ENCODE results near the gene TMEM53.

- no peak for TF ChIP-seq TEAD4 (CRISPR knock-in tag; IDR thresholded peaks at IDR 0.05)
- TF ChIP-seq ZNF263 (CRISPR knock-in tag; IDR thresholded peaks at IDR 0.05; ENCODE audit: low read depth) = no peak
- TF ChIP-seq SP1 (CRISPR knock-in tag; conservative IDR thresholded peaks at IDR 0.05) = no peak
- TF ChIP-seq NR1H2 (CRISPR knock-in tag; IDR thresholded peaks at IDR 0.05) = no peak
- TF ChIP-seq, protein P1, sequence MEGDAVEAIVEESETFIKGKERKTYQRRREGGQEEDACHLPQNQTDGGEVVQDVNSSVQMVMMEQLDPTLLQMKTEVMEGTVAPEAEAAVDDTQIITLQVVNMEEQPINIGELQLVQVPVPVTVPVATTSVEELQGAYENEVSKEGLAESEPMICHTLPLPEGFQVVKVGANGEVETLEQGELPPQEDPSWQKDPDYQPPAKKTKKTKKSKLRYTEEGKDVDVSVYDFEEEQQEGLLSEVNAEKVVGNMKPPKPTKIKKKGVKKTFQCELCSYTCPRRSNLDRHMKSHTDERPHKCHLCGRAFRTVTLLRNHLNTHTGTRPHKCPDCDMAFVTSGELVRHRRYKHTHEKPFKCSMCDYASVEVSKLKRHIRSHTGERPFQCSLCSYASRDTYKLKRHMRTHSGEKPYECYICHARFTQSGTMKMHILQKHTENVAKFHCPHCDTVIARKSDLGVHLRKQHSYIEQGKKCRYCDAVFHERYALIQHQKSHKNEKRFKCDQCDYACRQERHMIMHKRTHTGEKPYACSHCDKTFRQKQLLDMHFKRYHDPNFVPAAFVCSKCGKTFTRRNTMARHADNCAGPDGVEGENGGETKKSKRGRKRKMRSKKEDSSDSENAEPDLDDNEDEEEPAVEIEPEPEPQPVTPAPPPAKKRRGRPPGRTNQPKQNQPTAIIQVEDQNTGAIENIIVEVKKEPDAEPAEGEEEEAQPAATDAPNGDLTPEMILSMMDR (IDR thresholded peaks at IDR 0.05) = no peak
- TF ChIP-seq ELF4 (CRISPR knock-in tag; IDR thresholded peaks at IDR 0.05; ENCODE audit: low read depth) = no peak
Observed at GRCh38 chr1:44688760-44689446, 14.6 kb upstream of the TMEM53 start.
